ENCODE data around the gene MSS51.

The MSS51 gene

GRCh38 chr10:73433538-73433867 lies at the start of gene MSS51:
MSS51 (minus strand) TSS chr10:73433561; CDS start chr10:73428284, 5,277 bp downstream.
- TF ChIP-seq CREB1 (IDR thresholded peaks at IDR 0.05; ENCODE audit: low read depth) (no peak), USF1 (IDR thresholded peaks at IDR 0.05) (no peak), EGR1 (IDR thresholded peaks at IDR 0.05) (no peak), NFIC (IDR thresholded peaks at IDR 0.05) (no peak), CEBPB (IDR thresholded peaks at IDR 0.05) (no peak), YY1 (IDR thresholded peaks at IDR 0.05; ENCODE audit: low read depth) (no peak), TAF1 (IDR thresholded peaks at IDR 0.05; ENCODE audit: low read depth) (no peak), ZBTB7A (IDR thresholded peaks at IDR 0.05; ENCODE audit: low read depth) (no peak), TCF12 (IDR thresholded peaks at IDR 0.05; ENCODE audit: low read depth) (no peak), MAX (IDR thresholded peaks at IDR 0.05) (no peak), TEAD4 (IDR thresholded peaks at IDR 0.05) (no peak), EP300 (IDR thresholded peaks at IDR 0.05; ENCODE audit: borderline replicate concordance) (no peak), FOXM1 (IDR thresholded peaks at IDR 0.05; ENCODE audit: borderline replicate concordance, low read depth) (no peak), REST (IDR thresholded peaks at IDR 0.05; ENCODE audit: low read depth) (no peak), RAD21 (IDR thresholded peaks at IDR 0.05; ENCODE audit: low read depth) (no peak)

- TF ChIP-seq CEBPB (IDR thresholded peaks at IDR 0.05), result no peak
These were observed 46.8 kb upstream of the MSS51 start for GRCh38 chr10:73480158-73480557.

GRCh38 chr10:73478636-73479035 lies 45.3 kb upstream of the MSS51 start:
- TF ChIP-seq EGR1 (IDR thresholded peaks at IDR 0.05), result no peak
- no peak for TF ChIP-seq FOXM1 (IDR thresholded peaks at IDR 0.05; ENCODE audit: borderline replicate concordance, low read depth)
- no peak for TF ChIP-seq TEAD4 (IDR thresholded peaks at IDR 0.05)
- TF ChIP-seq TCF12 (IDR thresholded peaks at IDR 0.05; ENCODE audit: low read depth), result no peak

- TF ChIP-seq NFIC (IDR thresholded peaks at IDR 0.05) (no peak), TCF12 (IDR thresholded peaks at IDR 0.05; ENCODE audit: low read depth) (no peak), YY1 (IDR thresholded peaks at IDR 0.05; ENCODE audit: low read depth) (no peak), EGR1 (IDR thresholded peaks at IDR 0.05) (no peak), USF1 (IDR thresholded peaks at IDR 0.05) (no peak), TAF1 (IDR thresholded peaks at IDR 0.05; ENCODE audit: low read depth) (no peak), FOXM1 (IDR thresholded peaks at IDR 0.05; ENCODE audit: borderline replicate concordance, low read depth) (no peak), ZBTB7A (IDR thresholded peaks at IDR 0.05; ENCODE audit: low read depth) (no peak), TEAD4 (IDR thresholded peaks at IDR 0.05) (no peak)
These were observed 37.9 kb upstream of the MSS51 start for GRCh38 chr10:73471226-73471625.

- TF ChIP-seq CEBPB (IDR thresholded peaks at IDR 0.05) (no peak), TEAD4 (IDR thresholded peaks at IDR 0.05) (no peak), FOXM1 (IDR thresholded peaks at IDR 0.05; ENCODE audit: borderline replicate concordance, low read depth) (no peak), YY1 (IDR thresholded peaks at IDR 0.05; ENCODE audit: low read depth) (no peak), MAX (IDR thresholded peaks at IDR 0.05) (no peak), EP300 (IDR thresholded peaks at IDR 0.05; ENCODE audit: borderline replicate concordance) (no peak), RAD21 (IDR thresholded peaks at IDR 0.05; ENCODE audit: low read depth) (no peak), ZBTB7A (IDR thresholded peaks at IDR 0.05; ENCODE audit: low read depth) (no peak), NFIC (IDR thresholded peaks at IDR 0.05) (no peak), REST (IDR thresholded peaks at IDR 0.05; ENCODE audit: low read depth) (no peak), CREB1 (IDR thresholded peaks at IDR 0.05; ENCODE audit: low read depth) (no peak)
These were observed 36.2 kb upstream of the MSS51 start for GRCh38 chr10:73469579-73469978.

GRCh38 chr10:73467206-73467605 lies 33.8 kb upstream of the MSS51 start:
- TF ChIP-seq NFIC (IDR thresholded peaks at IDR 0.05) (no peak), YY1 (IDR thresholded peaks at IDR 0.05; ENCODE audit: low read depth) (no peak), RAD21 (IDR thresholded peaks at IDR 0.05; ENCODE audit: low read depth) (no peak), USF1 (IDR thresholded peaks at IDR 0.05) (no peak), MAX (IDR thresholded peaks at IDR 0.05) (no peak), EGR1 (IDR thresholded peaks at IDR 0.05) (no peak), TCF12 (IDR thresholded peaks at IDR 0.05; ENCODE audit: low read depth) (no peak), FOXM1 (IDR thresholded peaks at IDR 0.05; ENCODE audit: borderline replicate concordance, low read depth) (no peak), TEAD4 (IDR thresholded peaks at IDR 0.05) (no peak), EP300 (IDR thresholded peaks at IDR 0.05; ENCODE audit: borderline replicate concordance) (no peak), CEBPB (IDR thresholded peaks at IDR 0.05) (no peak), REST (IDR thresholded peaks at IDR 0.05; ENCODE audit: low read depth) (no peak), ZBTB7A (IDR thresholded peaks at IDR 0.05; ENCODE audit: low read depth) (no peak), TAF1 (IDR thresholded peaks at IDR 0.05; ENCODE audit: low read depth) (no peak), CREB1 (IDR thresholded peaks at IDR 0.05; ENCODE audit: low read depth) (no peak)
